GM23338 (cell line): ENCODE data around the gene ACP6.

Experiments
- CREB1 ChIP-seq: fragments of 250-450 bp; sonication (Bioruptor Pico); IDR thresholded peaks from 2 replicates; pipeline ENCODE4 v1.5.0; 2020; ENCODE audit warnings: low read depth, mild to moderate bottlenecking, moderate library complexity
- CTCF ChIP-seq, 2 experiments: fragments of 200-600 bp in 1 of 2; sonication (generic) in 1 of 2; conservative IDR thresholded peaks; 2 replicates each; pipeline versions ENCODE4 v1.5.1 to v1.6.1; 2016 to 2017; ENCODE audit warnings: antibody characterized with exemption in 2 of 2, low read depth in 2 of 2, mild to moderate bottlenecking in 2 of 2, moderate library complexity in 1 of 2
- EZH2 ChIP-seq: fragments of 200-600 bp; sonication (generic); IDR thresholded peaks from one replicate; pipeline ENCODE4 v1.8.0; 2017; ENCODE audit warnings: antibody characterized with exemption, mild to moderate bottlenecking, low read depth; ENCODE audit not compliant: unreplicated experiment
- EZH2phosphoT487 ChIP-seq: fragments of 200-600 bp; sonication (generic); IDR thresholded peaks from one replicate; pipeline ENCODE4 v1.8.1; 2018; ENCODE audit warnings: antibody characterized with exemption; ENCODE audit not compliant: unreplicated experiment
- NANOG ChIP-seq: IDR thresholded peaks from 2 replicates; pipeline ENCODE4 v1.6.1; 2016; ENCODE audit warnings: antibody characterized with exemption, borderline replicate concordance
- POLR2AphosphoS5 ChIP-seq: IDR thresholded peaks from 2 replicates; pipeline ENCODE4 v1.6.1; 2016; ENCODE audit warnings: antibody characterized with exemption, low read depth
- TF ChIP-seq, protein P1 (sequence below): IDR thresholded peaks from one replicate; pipeline ENCODE4 v1.6.1; 2018; ENCODE audit warnings: antibody characterized with exemption; ENCODE audit not compliant: unreplicated experiment

GRCh38 chr1:147683163-147683763, 12.9 kb upstream of the ACP6 start:
- TF ChIP-seq CTCF (conservative IDR thresholded peaks at IDR 0.05; ENCODE audit: low read depth in 2 of 2) (no peak), EZH2 (no peak), EZH2phosphoT487 (no peak), NANOG (no peak), CREB1 (CRISPR knock-in tag) (no peak), POLR2AphosphoS5 (no peak)
- TF ChIP-seq, protein P1, sequence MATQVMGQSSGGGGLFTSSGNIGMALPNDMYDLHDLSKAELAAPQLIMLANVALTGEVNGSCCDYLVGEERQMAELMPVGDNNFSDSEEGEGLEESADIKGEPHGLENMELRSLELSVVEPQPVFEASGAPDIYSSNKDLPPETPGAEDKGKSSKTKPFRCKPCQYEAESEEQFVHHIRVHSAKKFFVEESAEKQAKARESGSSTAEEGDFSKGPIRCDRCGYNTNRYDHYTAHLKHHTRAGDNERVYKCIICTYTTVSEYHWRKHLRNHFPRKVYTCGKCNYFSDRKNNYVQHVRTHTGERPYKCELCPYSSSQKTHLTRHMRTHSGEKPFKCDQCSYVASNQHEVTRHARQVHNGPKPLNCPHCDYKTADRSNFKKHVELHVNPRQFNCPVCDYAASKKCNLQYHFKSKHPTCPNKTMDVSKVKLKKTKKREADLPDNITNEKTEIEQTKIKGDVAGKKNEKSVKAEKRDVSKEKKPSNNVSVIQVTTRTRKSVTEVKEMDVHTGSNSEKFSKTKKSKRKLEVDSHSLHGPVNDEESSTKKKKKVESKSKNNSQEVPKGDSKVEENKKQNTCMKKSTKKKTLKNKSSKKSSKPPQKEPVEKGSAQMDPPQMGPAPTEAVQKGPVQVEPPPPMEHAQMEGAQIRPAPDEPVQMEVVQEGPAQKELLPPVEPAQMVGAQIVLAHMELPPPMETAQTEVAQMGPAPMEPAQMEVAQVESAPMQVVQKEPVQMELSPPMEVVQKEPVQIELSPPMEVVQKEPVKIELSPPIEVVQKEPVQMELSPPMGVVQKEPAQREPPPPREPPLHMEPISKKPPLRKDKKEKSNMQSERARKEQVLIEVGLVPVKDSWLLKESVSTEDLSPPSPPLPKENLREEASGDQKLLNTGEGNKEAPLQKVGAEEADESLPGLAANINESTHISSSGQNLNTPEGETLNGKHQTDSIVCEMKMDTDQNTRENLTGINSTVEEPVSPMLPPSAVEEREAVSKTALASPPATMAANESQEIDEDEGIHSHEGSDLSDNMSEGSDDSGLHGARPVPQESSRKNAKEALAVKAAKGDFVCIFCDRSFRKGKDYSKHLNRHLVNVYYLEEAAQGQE, result no peak
